ENCODE results near the gene HNRNPM. TPM values are rescaled to one million over a fixed set of nuclear protein-coding genes. Genes with fewer than 3 reads are reported as not detected.
"Not testable (repeated sequence)": the region's sequence is repeated elsewhere in the genome, so short reads cannot be mapped to it uniquely, and the experiment has no call there.

HNRNPM gene
- total RNA-seq, 1 donor from 2014 or later, result 152 TPM

DNA sequence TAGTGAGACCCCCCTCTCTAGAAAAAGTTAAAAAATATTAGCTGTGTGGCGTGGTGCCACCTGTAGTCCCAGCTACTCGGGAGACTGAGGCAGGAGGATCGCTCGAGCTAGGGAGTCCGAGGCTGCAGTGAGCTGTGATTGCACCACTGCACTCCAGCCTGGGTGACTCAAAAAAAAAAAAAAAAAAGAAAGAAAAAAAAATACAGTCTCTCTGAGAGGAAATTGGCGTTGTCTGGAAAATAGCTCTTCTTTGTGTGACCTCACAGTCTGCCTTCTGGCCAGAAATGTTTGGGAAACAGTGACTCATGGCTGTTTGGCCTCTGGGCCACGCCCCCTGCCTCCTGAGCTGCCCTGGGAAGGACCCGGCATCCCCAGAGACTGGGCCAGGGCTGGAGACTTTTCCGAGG lies 21.0 kb upstream of the HNRNPM start:
- peak; percentile 86 for DNase-seq (ENCODE audit: low spot score)

DNA sequence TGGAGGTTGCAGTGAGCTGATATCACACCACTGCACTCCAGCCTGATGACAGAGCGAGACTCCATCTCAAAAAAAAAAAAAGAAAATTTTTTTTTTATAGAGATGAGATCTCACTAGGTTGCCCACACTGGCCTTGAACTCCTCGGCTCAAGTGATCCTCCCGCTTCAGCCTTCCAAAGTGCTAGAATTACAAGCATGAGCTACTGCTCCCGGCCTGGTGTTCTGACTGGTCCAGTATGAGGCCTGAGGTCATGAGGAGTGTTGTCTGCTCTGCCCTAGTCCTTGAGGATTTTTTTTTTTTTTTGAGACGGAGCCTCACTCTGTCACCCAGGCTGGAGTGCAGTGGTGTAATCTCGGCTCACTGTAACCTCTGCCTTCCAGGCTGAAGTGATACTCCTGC lies 19.4 kb upstream of the HNRNPM start:
- DNase-seq (ENCODE audit: low spot score), result not testable (repeated sequence)

DNA sequence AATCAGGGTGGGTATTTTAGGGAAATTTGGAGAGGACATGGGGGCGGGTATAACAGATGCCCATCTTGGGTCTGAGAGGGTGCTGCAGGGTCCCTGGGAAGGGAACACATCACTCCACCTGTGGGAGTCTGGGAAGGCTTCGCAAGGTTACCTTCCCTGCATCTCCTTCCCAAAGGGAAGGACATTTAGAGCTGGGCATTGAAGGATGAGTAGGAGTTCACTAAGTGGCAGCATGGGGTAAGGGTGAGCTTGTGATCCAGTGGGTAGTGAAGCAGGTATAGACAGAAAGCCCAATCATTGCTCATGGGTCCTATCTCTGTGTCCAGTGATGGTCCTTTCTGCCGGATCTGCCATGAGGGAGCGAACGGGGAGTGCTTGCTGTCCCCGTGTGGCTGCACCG lies 18.5 kb upstream of the HNRNPM start:
- DNase-seq (ENCODE audit: low spot score), result no peak

DNA sequence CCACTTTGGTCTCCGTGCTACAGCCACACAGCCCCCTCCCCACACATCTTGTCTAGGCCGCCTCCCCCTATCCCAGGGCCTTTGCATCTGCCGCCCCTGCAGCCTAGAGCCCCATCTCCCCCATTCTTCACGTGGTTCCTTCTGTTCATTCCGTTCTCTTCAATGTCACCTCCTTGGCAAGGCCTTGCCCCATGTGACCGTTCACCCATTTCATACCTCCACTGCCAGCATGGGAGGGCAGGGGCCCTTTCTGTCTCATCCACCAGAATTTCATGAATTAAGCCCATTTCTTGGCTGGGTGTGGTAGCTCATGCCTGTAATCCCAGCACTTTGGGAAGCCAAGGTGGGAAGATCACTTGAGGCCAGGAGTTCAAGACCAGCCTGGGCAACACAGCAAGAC lies 15.7 kb upstream of the HNRNPM start:
- DNase-seq (ENCODE audit: low spot score), result no peak

DNA sequence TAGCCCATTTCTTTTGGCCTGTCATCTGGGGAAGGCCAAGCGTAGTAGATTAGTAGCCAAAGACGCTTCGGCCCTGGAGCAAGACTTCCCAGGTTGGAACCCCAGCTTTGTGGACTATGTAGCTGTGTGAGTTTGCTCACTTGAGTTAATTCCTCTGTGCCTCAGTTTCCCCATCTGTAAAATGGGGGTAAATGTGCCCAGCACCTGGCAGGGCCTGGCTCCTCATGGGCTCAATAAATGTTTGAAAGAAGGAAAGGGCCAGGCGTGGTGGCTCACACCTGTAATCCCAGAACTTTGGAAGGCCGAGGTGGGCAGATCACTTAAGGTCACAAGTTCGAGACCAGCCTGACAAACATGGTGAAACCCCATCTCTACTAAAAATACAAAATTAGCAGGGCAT lies 14.9 kb upstream of the HNRNPM start:
- no peak for DNase-seq (ENCODE audit: low spot score)

DNA sequence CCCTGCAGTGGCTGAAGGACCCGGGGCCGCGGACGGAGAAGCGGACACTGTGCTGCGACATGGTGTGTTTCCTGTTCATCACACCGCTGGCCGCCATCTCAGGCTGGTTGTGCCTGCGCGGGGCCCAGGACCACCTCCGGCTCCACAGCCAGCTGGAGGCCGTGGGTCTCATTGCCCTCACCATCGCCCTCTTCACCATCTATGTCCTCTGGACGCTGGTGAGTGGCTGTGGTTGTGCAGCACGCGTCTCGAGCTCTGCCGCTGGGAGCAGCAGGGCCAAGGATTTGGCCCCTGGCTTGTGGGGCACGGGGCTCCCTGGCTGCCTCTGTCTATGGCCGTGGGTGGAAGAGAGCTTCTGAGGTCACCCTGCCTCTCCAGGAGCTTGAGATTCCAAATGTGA lies 14.1 kb upstream of the HNRNPM start:
- DNase-seq (ENCODE audit: low spot score), result no peak

DNA sequence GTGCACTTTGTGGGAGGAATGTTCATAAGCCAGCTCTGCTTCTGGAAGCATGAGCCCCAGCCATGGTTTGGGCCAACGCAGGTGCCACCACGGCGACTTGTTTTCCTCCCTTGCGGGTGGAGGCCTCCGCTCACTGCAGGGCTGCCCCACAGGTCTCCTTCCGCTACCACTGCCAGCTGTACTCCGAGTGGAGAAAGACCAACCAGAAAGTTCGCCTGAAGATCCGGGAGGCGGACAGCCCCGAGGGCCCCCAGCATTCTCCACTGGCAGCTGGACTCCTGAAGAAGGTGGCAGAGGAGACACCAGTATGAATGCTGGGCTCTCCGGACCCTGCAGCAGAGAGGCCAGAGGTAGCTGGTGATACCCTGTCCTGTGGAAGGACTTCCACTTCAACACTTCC lies 6.5 kb upstream of the HNRNPM start:
- no peak for DNase-seq (ENCODE audit: low spot score)

DNA sequence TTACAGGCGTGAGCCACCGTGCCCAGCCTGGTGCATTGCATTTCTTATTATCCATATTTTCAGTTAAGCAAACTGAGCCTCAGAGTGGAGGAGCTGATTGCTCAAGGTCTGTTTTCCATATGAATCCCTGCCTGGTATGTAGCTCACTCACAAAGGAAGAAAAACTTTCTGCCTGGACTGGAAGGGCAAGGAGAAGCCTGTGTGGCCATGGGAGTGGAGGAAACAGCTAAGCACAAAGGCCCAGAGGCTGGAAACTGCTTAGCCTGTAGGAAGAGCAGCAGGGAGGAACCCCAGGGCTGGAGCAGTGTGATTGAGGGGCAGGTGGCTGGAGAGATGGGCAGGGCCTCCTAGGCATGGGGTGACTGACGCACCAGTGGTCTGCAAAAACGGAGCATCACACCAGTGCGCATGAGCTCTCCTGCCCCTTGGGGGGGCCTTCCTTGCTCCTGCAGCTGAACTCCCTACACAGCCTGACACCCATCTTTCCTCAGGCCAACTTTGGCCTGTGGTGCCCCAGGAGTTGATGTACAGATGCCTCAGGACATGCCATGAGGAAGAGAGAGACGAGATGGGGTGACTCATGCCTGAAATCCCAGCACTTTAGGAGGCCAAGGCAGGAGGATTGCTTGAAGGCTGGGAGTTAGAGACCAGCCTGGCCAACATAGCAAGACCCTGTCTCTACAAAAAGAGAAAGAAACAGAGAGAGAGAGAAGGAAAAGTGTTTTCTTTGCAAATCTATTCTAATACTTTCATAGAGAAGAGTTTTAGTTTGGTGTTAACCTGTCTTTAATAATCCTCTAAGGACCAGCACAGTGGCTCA lies 2.8 kb upstream of the HNRNPM start:
- DNase-seq (ENCODE audit: low spot score), result no peak

DNA sequence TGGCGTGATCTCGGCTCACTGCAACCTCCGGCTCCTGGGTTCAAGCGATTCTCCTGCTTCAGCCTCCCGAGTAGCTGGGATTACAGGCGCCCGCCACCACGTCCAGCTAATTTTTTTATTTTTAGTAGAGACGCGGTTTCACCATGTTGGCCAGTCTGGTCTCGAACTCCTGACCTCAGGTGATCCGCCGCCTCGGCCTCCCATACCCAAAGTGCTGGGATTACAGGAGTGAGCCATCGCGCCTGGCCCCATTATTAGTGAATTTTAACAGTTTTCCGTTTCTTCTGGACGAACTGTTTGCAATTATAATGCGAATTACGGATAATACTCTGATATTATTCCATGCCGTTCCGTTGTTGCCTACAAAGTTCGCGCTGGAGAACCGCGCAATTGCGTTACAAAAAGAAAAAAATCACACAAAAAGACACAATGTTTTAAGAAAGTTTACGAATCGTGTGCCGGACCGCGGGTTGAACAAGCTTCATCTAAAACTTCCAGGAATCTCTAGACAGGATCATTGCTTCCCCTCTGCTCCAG lies 567 bp upstream of the HNRNPM start:
- DNase-seq (ENCODE audit: low spot score), result not testable (repeated sequence)

DNA sequence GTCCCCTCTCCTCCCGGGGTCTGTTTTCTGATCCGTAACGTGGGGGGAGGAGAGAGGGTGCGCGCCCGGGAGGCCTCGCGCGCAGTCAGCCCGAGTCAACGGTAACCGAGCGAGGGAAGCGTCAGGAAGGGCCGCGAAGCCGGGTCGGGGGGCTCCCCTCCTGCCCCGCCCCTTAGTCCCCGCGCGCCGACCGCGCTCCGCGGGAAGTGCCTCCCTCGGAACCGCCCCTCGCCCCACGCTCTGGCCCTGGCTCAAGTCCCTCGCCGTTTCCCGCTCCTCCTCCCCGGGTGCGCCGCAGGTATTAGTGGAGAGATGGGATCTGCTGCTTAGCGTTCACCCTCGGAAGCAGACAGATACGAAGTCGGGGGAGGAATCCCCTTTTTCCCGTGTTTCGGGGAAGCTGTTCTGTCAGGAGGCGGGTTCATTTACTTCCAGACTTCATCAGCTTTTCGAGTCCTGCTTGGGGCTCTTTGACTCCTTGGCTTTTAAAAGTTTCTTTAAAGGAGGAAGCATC lies 770 bp downstream of the HNRNPM start:
- DNase-seq (ENCODE audit: low spot score), result peak; percentile 34

DNA sequence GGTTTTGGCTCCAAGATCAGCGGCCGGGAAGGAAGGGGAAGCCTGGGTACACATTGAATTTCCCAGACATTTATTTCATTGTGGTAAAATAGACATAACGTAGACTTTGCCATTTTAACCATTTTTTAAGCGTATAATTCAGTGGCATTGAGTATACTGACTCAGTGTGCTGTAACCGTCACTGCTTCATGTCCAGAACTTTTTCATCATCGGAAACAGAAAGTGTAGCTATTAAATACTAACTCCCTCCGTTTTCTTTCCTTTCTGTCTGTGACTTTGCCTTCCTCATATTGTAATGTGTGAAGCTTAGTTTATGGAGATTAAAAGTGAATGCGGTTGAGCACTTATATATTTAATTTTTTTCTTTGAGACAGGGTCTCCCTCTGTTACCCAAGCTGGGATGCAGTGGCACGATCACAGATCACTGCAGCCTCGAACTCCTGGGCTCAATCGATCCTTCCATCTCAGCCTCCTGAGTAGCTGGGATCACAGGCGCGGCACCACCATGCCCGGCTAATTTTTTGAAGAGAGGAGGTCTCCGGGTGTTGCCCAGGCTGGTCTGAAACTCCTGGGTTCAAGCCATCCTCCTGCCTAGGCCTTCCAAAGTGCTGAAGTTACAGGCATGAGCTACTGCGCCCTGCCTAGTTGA lies 1.4 kb downstream of the HNRNPM start:
- DNase-seq (ENCODE audit: low spot score), result no peak

DNA sequence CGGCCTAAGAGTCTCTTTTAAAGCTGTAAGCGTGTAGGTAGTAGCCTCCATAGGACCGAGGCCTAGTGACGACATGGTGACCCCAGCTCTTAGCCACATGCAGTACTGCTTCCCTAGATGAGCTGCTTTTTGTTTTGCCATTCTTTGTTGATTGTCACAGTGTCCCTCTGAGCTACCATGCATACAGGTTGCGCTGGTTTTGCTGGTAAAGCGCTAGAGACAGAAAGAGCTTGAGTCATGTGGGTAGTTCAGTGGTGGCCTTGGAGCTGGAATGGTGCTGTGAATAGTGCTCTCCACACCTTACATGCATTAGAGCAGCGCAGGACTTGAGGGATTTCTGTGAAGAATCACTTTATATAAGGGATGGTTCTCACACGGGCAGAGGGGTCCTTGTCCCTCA lies 5.1 kb downstream of the HNRNPM start:
- no peak for DNase-seq (ENCODE audit: low spot score)

DNA sequence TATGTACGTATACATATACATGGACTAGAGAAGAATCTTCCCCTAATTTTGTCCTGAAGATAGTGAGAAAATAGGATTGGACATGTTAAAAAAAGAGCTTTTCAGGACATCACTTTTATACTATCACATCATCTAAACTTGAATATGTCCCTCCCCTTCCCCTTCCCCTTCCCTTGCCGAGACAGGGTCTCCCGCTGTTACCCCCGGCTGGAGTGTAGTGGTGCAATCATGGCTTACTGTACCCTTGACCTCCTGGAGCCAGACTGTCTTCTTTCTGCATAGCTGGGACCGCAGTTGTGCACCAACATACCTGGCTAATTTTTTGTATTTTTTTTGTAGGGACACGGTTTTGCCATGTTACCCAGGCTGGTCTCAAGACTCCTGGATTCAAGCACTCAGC lies 6.6 kb downstream of the HNRNPM start:
- DNase-seq (ENCODE audit: low spot score), result no peak

DNA sequence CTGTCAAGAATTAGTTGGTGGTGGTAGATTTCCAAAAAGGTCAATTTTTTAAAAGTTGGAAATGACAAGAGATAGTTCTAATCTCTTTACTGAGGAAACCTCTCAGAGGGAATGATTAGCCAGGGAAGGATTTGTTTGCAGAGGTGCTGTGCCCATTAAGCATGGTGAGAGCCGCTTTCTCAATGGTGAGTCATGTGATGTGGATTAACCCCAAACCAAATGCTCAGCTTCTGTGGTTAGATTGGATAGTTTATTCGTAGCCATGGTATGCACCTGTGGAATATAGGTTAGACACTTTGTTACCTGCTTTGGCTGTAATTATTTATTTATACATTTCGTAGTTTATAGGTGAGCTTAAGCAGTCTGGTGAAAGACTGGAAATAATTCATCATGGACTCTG lies 7.1 kb downstream of the HNRNPM start:
- DNase-seq (ENCODE audit: low spot score), result no peak

DNA sequence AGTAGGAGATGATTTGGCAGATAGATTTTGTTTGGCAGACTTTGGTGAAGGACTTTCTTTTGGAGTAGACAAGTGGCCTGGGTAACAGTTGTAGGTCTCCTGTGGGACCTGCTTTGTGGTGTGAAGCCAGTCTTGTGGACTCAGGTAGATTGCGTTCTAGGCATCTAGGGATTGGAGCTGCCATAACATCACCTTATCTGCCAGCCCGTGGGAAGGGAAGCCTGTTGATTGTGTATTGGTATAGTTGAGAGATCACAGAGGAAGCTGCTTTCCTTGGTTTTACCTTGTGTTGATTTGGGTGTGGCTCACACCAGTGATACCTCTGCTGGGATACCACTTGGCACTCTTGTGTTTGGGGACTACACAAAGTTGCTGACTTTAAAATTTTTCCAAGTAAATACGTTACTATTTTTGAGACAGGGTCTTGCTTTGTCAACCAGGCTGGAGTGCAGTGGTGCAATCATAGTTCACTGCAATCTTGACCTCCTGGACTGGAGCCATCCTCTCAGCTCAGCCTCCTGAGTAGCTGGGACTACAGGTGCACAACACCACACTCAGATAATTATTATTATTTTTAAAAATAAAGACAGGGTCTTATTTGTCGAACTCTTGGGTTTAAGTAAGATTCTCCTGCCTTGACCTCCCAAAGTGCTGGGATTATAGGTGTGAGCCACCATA lies 7.8 kb downstream of the HNRNPM start:
- DNase-seq (ENCODE audit: low spot score), result no peak

DNA sequence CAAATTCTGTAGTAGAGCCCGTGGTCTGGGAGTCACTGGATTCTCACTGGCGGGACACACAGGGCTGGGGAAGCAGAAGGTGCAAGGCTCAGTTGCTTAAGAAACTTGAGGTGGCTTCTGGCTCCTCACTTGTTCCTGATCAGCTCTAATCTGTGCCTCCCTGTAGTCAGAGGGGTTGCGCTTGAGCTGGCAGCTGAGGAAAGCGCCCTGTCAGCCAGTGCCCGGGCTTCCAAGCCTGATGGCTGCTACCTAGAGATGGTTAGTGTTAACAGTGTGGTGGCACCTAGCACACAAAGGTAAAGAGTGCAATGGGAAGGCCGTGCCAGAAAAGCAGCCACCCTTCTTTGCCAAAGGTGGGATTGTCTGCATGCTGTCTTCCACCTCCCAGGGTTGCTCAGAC lies 8.8 kb downstream of the HNRNPM start:
- DNase-seq (ENCODE audit: low spot score), result no peak

DNA sequence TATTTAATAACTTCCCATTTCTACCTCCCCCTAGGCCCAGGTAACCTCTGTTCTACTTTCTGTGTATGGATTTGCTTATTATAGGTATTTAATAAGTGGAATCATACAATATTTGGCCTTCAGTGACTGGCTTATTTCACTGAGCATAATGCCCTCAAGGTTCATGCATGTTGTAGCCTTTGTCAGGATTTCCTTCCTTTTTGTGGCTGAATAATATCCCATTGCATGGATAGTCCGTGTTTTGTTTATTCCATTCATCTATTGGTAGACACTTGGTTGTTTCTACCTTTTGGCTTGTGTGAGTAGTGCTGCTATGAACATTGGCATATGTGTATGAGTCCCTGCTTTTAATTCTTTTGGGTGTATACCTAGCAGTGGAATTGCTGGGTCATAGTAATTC lies 9.4 kb downstream of the HNRNPM start:
- DNase-seq (ENCODE audit: low spot score), result no peak

DNA sequence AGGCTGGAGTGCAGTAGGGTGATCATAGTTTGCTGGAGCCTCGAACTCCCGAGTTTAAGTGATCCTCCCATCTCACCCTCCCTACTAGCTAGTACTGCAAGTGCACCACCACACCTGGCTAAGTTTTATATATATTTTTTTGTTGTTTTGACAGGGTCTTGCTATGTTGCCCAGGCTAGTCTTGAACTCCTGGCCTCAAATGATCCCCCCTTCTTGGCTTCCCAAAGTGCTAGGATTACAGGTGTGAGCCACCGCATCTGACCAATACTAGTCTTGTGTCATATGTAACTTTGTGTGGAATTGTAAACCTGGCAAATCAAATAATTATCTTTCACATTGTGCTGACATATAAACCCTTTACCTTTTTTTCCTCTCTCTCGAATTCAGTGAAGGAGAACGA lies 10.2 kb downstream of the HNRNPM start:
- DNase-seq (ENCODE audit: low spot score), result no peak

DNA sequence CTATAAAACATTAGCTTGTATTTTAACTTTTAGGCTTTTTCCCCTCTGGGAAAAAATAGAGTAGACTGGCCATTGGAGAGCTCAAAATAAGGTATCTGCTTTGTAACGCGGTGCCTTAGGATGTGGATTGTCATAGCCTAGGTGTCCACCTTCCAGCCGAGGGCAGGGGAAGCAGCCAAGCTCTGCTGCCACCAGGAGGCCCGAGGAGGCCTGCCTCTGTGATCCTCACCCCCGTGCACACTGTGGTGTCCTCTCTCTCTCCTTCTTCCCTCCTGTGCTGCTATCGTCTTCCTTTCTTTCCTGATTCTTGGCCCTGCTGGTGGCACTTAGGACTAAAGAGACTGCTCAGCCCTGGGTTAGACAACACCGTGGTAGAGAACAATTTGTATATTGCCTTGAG lies 11.3 kb downstream of the HNRNPM start:
- DNase-seq (ENCODE audit: low spot score), result no peak

DNA sequence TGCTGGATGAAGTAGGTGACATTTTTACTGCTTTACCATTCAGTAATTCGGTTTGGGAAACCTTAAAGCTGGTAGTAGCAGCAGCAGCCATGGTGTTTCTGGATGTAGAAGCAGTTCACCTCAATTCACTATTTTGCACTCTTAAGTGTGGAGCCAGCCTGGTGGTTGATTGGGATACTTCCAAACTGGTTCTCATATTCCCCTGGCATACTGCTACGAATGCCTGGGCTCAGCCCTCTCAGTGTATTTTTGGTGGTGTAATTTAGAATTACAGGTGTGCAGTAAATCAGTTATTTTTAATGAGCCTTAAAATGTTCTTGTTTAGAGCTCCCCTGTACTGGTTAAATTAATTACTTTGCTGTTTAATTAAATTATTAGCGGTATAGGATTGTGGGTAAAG lies 12.4 kb downstream of the HNRNPM start:
- no peak for DNase-seq (ENCODE audit: low spot score)

DNA sequence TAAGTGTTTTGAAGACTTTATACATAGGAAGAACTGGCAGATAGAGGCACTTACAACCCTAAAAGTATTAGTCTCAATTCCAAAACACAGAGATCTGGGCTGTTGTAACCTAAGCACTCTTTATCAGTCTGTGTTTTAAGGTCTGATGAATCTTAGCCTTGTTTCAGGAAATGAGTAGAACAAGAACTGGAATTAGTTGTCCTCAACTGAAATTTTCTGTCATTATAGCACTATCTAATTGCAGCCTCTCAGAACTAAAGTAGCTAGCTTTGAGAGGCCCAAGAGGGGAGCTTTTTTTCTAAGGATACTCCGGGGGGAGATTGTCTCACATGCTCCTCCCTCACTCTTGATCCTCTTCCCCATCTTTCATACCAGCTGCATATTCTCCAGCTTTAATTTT lies 13.1 kb downstream of the HNRNPM start:
- no peak for DNase-seq (ENCODE audit: low spot score)

DNA sequence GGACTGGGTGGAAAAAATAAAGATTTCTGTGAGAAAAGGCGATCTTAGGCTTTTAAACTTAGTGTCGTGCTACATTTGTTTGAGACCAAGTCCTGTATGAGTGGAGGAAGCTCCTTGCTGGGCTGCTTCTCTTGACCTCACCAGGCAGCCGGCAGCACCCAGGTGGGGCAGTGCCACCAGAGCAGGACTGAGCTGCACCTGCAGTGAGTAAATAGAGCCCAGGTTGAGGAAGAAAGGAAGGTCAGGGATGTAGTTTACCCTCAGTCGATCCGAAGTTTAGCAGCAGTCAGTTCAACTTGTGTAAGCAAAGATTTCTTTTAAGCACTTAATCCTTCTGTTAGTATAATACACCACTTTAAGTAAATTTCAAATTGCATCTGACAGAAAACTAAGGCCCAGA lies 13.6 kb downstream of the HNRNPM start:
- peak; percentile 65 for DNase-seq (ENCODE audit: low spot score)

DNA sequence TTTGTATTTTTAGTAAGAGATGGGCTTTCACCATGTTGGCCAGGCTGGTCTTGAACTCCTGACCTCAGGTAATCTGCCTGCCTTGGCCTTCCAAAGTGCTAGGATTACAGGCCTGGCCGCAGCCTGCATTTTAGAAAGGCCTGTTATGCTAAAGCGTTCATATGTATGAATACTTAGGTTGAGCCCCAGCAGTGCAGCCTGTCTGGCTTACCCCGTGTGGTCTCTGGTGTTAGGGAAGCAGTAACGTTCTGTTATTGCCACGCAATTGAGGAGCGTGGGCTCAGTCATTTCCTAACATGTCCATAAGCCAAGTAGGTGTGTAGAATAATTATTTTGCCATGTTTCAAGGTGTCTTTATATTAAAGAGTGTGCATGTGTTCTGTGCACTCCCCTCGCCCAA lies 14.3 kb downstream of the HNRNPM start:
- no peak for DNase-seq (ENCODE audit: low spot score)
